A549 (cell line): ENCODE data around the gene PTPRD.

Experiments used
- CEBPB ChIP-seq, 2 experiments: fragments of >200 bp in 1 of 2; sonication (Bioruptor Twin) in 1 of 2; formaldehyde crosslinking in 1 of 2; IDR thresholded peaks; 2 replicates each; pipeline ENCODE4 v1.6.1; 2012 to 2016
- CHD4 ChIP-seq: fragments of 200-600 bp; sonication (generic); IDR thresholded peaks from 2 replicates; pipeline ENCODE4 v1.6.1; 2016; ENCODE audit warnings: antibody characterized with exemption, mild to moderate bottlenecking, borderline replicate concordance
- JUNB ChIP-seq: fragments of >200 bp; sonication (Bioruptor Twin); formaldehyde crosslinking; IDR thresholded peaks from 2 replicates; pipeline ENCODE4 v1.6.1; 2016
- POLR2A ChIP-seq: IDR thresholded peaks from 2 replicates; pipeline ENCODE4 v1.6.1; 2012; ENCODE audit warnings: mild to moderate bottlenecking, low read length
- SREBF2 ChIP-seq: fragments of 450-650 bp; IDR thresholded peaks from 2 replicates; pipeline ENCODE4 v1.6.1; 2014; ENCODE audit warnings: mild to moderate bottlenecking, moderate library complexity
- ZFP36 ChIP-seq: fragments of 450-650 bp; IDR thresholded peaks from 2 replicates; pipeline ENCODE4 v1.6.1; 2014; ENCODE audit warnings: borderline replicate concordance; ENCODE audit not compliant: partially characterized antibody
- TF ChIP-seq, protein P1 (sequence below): fragments of 250-450 bp; sonication (Bioruptor Pico); IDR thresholded peaks from 2 replicates; pipeline ENCODE4 v1.5.0; 2020; ENCODE audit warnings: low read depth, mild to moderate bottlenecking, moderate library complexity
- TF ChIP-seq, protein P2 (sequence below): IDR thresholded peaks from 2 replicates; pipeline ENCODE4 v1.6.1; 2012
- TF ChIP-seq, protein P3 (sequence below): fragments of >200 bp; sonication (Bioruptor Twin); formaldehyde crosslinking; IDR thresholded peaks from 3 replicates; pipeline ENCODE4 v1.5.1; 2016

DNA sequence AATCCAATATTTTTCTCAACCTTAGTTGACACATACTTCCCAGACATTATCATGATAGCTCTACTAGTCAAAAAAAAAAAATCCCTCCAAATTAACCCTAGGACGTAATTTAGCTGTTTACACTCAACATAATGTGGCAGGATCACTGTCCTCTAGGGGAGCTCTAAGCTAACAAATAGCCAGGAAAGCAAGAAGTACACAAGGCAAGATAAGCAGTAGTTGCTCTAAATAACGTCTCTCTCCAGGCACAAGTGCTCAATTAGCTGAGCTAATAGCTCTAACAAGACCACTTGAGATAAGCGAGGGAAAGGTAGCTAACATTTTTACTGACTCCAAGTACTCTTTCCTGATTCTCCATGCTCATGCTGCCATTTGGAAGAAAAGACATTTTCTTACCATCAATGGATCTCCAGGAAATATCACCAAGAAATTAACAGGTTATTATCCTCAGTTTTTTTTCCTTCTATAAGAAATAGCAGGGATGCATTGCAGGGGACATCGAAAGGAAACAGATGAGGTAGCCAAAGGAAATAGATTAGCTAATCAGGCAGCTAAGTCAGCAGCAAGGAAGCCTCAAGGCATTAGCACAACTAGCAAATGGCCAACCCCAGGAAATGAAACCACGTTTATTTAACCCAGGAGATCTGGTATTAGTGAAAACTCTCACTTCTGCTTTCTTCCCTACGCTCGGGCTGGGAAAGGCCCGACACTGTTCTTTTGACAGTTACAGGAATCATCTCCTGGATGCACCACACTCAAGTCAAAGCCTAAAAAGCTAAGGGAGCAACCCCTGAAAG lies 614.1 kb downstream of the PTPRD start:
- TF ChIP-seq, protein P1, sequence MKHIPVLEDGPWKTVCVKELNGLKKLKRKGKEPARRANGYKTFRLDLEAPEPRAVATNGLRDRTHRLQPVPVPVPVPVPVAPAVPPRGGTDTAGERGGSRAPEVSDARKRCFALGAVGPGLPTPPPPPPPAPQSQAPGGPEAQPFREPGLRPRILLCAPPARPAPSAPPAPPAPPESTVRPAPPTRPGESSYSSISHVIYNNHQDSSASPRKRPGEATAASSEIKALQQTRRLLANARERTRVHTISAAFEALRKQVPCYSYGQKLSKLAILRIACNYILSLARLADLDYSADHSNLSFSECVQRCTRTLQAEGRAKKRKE (CRISPR knock-in tag), result no peak
- TF ChIP-seq JUNB (no peak), CEBPB (IDR thresholded peaks at IDR 0.05) (no peak), CHD4 (no peak), ZFP36 (no peak), SREBF2 (no peak), POLR2A (no peak)
- TF ChIP-seq, protein P2, sequence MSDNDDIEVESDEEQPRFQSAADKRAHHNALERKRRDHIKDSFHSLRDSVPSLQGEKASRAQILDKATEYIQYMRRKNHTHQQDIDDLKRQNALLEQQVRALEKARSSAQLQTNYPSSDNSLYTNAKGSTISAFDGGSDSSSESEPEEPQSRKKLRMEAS, result no peak
- TF ChIP-seq, protein P3, sequence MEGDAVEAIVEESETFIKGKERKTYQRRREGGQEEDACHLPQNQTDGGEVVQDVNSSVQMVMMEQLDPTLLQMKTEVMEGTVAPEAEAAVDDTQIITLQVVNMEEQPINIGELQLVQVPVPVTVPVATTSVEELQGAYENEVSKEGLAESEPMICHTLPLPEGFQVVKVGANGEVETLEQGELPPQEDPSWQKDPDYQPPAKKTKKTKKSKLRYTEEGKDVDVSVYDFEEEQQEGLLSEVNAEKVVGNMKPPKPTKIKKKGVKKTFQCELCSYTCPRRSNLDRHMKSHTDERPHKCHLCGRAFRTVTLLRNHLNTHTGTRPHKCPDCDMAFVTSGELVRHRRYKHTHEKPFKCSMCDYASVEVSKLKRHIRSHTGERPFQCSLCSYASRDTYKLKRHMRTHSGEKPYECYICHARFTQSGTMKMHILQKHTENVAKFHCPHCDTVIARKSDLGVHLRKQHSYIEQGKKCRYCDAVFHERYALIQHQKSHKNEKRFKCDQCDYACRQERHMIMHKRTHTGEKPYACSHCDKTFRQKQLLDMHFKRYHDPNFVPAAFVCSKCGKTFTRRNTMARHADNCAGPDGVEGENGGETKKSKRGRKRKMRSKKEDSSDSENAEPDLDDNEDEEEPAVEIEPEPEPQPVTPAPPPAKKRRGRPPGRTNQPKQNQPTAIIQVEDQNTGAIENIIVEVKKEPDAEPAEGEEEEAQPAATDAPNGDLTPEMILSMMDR, result no peak
